ENCODE measurements around the gene DNMT3A.

The DNMT3A gene

DNA sequence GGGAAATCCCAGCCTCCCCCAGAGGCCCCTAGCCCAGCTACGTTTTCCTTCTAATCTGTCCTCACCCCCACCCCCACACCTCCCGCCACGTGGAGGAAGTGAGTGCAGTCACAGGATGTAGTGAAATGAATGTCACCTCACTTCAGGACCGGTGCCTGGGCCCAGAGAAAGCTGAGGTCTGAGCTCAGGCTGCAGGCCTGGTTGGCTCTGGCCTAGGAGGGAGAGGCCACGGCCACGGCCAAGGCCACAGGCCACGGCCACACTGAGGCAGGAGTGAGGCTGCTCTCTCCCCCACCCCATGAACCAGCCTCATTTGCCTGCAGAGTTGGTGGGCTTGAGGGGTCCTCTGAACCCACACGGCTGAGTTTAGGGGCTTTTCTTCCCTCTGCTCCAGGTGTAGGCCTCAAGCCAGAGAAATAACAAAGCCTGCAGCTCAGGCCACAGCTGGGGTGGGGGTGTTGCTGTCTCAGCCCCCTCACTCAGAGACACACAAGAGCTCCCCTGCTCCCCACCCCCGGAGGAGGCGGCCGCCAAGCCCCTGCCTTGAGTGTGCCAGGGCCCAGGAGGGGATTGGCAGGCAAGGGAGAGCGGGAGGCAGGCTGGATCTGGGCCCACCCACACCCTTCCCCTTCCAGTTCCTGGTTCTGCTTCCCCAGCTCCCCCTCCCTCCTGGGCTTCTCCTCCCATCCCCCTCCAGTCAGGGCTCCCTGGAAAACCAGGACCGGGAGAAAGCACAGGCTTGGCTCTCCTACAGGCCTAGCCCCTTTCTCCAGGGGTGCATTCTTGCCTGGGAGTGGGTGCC, 27.0 kb downstream of the DNMT3A start:
- H3K4me3 ChIP-seq (ENCODE audit: control insufficient read depth, low read depth, low read length): no peak overlapping the region
- DNase-seq (ENCODE audit: low read depth): no peak

DNA sequence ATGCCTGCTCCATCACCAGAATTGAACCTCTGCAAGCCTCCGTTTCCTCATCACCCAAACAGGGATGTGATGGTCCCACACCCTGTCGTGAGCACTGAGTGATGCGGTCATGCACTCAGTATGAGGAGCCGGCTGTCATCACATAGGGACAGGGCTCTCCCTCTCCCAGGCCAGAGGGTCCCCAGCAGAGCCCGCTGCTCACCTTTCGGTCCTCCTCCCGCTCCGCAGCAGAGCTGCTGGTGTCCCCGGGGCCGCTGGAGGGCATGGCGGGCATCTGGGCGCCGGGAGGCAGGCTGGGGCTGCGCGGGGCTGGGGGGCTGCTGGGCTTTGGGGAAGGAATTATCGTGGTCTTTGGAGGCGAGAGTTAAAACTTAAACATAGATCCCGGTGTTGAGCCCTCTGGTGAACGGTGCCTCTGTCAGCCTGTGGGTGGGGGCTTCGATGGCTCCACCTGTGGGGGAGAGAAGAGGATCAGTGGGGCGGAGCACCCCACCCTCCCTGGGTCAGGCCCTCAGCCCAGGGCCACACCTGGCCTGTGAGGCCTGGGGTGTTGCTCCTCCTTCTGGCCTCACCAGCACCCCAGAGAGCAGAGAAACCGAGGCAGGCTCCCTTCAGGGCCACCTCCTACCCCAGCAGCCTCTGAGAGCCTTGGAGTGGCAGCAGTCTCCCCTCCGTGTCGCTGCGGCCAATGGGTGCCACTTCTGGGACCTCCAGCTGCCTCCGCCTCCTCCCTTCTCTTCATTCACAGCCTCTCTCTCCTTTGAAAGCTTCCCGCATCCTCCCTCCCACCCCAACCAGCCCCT, 27.8 kb downstream of the DNMT3A start:
- TF ChIP-seq, protein P1, sequence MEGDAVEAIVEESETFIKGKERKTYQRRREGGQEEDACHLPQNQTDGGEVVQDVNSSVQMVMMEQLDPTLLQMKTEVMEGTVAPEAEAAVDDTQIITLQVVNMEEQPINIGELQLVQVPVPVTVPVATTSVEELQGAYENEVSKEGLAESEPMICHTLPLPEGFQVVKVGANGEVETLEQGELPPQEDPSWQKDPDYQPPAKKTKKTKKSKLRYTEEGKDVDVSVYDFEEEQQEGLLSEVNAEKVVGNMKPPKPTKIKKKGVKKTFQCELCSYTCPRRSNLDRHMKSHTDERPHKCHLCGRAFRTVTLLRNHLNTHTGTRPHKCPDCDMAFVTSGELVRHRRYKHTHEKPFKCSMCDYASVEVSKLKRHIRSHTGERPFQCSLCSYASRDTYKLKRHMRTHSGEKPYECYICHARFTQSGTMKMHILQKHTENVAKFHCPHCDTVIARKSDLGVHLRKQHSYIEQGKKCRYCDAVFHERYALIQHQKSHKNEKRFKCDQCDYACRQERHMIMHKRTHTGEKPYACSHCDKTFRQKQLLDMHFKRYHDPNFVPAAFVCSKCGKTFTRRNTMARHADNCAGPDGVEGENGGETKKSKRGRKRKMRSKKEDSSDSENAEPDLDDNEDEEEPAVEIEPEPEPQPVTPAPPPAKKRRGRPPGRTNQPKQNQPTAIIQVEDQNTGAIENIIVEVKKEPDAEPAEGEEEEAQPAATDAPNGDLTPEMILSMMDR (conservative IDR thresholded peaks at IDR 0.05; ENCODE audit: control insufficient read depth, insufficient read depth, low read depth, low read length): no peak
- H3K4me3 ChIP-seq (ENCODE audit: control insufficient read depth, low read depth, low read length): no peak overlapping the region
- DNase-seq (ENCODE audit: low read depth): no peak

More for the DNA sequence above, 27.0 kb downstream of the DNMT3A start:
- TF ChIP-seq, protein P1 (conservative IDR thresholded peaks at IDR 0.05; ENCODE audit: control insufficient read depth, insufficient read depth, low read depth, low read length): no peak

DNA sequence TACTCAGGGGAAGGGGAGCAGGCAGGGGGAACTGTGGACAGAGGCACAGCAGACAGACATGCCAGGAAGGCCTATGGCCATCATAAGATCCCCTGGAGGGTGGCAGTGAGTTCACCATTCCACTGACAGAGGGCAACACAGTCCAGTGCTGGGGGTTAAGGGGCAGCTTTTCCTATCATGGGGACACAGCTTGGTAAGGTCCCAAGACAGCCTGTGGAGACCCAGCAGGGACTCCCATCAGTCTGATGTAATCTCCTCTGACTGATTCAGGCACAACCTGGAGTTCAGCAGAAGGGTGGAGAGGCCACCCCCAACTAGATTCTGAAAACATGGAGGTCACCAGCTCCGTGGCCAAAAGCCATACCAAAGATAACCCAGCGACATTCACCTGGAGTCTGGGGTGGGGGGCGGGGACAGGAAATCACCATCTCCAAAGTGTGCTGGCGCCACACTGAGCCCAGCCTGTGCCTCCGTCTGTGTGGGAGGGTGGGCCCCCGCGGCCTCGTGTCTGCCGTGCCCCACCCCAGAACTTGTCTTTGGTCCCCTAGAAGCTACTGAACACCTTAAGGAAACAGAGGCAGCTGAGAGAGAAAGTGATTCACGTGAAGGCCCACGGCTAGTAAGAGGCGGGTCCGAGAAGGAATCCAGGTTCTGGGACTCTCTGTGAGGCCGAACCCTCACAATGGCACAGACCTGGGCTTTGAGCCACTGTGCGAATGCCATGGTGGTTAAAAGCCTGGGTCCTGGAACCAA, 28.6 kb downstream of the DNMT3A start:
- DNase-seq (ENCODE audit: low read depth): no peak
- TF ChIP-seq, protein P1 (conservative IDR thresholded peaks at IDR 0.05; ENCODE audit: control insufficient read depth, insufficient read depth, low read depth, low read length): no peak
- H3K4me3 ChIP-seq (ENCODE audit: control insufficient read depth, low read depth, low read length): no peak overlapping the region

DNA sequence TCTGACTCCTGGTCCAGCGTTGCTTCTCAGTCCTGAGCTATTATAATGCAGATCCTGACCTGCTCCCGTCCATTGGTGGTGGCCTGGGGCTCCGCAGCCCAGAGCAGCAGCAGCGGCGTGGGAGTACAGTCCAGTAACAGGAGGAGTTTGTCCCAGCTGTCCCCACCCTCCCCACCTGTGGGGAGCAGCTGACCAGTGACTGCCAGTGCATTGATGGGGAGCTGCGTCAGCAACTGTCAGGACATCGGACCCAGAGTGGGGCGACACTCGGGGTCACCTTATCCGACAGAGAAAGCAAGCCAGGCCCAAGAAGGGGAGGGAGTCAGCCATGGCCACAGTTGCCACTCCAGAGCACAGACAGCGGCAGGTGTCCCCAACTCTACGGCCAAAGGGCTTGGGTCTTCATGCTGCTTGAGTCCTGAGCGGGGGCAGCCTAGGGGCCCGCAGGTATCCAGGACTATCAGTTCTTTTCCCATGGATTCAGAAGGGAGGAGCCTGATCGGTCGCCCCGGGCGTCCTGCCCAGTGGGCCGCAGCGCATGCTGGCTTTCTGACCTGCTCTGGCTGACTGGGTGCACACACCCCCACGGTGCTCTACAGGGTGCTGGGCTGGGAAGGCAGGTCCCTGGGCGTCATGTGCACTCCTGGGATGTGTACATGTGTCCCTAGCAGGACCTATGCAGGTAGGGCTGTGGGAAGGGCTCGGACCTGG, 29.7 kb downstream of the DNMT3A start:
- TF ChIP-seq, protein P1 (conservative IDR thresholded peaks at IDR 0.05; ENCODE audit: control insufficient read depth, insufficient read depth, low read depth, low read length): no peak
- DNase-seq (ENCODE audit: low read depth): no peak
- no peak overlapping the region for H3K4me3 ChIP-seq (ENCODE audit: control insufficient read depth, low read depth, low read length)

DNA sequence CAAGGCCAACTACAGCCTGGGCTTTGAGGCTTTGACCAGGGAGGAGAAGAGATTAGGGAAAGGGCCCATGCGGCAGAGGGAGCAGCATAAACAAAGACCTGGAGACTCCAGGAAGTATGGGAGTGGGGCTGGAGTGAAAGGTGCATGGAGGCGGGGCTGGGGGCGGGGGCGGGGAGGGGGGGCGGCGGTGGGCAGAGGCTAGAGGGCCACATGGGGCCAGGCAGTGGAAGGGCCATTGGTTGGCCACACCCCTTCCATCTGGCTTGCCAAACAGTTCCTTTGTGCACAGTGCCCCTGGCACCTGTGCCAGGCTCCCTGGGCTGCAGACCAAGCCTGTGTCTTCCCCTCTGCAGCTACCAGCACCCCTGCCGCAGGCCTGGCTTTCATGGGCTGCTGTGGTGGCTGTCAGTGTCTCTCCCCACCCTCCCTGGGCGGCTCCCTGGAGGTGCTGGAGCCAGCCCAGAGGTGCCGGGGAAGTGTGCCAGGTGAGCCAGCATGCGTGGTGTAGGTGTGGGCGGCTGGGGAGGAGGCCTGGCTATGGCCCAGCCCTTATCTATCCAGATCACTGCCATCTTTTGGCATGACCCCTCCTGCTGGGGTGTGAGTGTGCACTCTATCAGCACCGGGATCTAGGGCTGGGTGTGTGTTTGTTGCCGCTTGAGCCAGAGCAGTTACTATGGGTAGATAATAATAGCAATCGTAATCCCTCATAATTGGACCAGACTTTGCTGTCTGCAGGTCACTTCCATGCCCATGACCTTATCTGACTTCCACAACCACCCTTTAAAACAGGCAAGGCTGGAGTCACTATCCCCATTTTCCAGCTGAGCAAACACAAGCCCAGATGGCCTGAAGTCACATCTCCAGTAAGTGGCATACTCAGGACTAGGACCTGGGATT, 30.5 kb downstream of the DNMT3A start:
- DNase-seq (ENCODE audit: low read depth): no peak
- TF ChIP-seq, protein P1 (conservative IDR thresholded peaks at IDR 0.05; ENCODE audit: control insufficient read depth, insufficient read depth, low read depth, low read length): no peak
- no peak overlapping the region for H3K4me3 ChIP-seq (ENCODE audit: control insufficient read depth, low read depth, low read length)

Measured in fibroblast of mammary gland (primary cell).